IPS-20b (cell line): ENCODE results near the gene IGFALS.
"Not testable (repeated sequence)": the region's sequence is repeated elsewhere in the genome, so short reads cannot be mapped to it uniquely, and the experiment has no call there.

Experiments
- H3K27ac ChIP-seq: one replicate; pipeline ENCODE4 v1.5.1; 2013; ENCODE audit warnings: low read length
- H3K27me3 ChIP-seq: 2 replicates; pipeline ENCODE4 v1.6.1; 2013; ENCODE audit warnings: mild to moderate bottlenecking, low read length, inconsistent platforms; ENCODE audit not compliant: insufficient read depth
- H3K36me3 ChIP-seq: 2 replicates; pipeline ENCODE4 v1.6.1; 2013; ENCODE audit warnings: low read depth, mild to moderate bottlenecking, inconsistent platforms, low read length, moderate library complexity; ENCODE audit not compliant: insufficient read depth
- H3K4me1 ChIP-seq: 2 replicates; pipeline ENCODE4 v1.6.1; 2013; ENCODE audit warnings: mild to moderate bottlenecking, control low read depth, inconsistent platforms, low read length, moderate library complexity; ENCODE audit not compliant: insufficient read depth
- H3K4me3 ChIP-seq: 2 replicates; pipeline ENCODE4 v1.5.1; 2013; ENCODE audit warnings: mild to moderate bottlenecking, low read length, inconsistent platforms
- H3K9ac ChIP-seq: 2 replicates; pipeline ENCODE4 v1.6.1; 2013; ENCODE audit warnings: low read depth, mild to moderate bottlenecking, inconsistent platforms, low read length, moderate library complexity
- H3K9me3 ChIP-seq: 2 replicates; pipeline ENCODE4 v1.6.1; 2013; ENCODE audit warnings: mild to moderate bottlenecking, low read depth, low read length, inconsistent platforms; ENCODE audit not compliant: insufficient read depth

IGFALS gene

DNA sequence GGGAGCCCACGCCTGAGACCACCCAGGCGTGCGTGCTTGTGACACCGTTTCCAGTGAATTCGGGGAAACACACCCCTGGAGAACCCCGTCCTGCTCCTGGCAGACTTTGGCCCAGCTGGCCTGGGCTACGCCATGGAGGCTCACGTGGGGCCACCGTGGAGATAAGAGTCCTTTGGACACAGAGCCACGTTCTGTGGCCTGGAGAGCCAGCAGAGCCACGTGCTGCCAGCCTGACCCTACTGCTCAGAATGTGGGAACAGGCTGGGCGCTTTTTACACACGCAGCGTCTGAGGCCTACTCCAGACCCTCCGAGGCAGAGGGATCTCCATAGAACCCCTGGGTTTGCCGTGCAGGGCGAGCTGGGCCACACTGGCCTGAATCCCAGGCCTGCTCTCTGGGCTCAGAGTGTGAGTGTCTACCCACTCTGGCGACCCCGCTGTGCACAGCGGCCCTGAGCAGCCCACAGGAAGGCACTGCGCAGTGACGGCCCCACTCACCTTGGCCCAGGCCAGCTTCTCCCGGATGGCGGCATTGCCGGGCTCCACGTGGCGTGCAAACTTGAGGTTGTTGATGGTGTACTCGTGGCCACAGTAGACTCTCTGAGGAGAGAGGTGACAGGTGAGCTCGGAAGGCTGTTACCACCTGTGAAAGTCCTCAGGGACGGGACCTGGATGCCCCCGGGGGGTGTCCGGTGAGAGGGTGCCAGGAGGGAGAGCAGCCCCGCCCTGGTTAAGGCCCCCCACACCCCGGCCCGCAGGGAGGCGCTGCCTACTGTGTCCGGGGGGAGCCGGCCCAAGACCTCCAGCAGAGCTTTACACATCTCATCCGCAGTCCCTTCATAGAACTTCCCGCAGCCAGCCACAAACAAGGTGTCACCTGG, 23.1 kb upstream of the IGFALS start:
- Histone ChIP-seq H3K4me3 (no peak overlapping the region), H3K27ac (no peak overlapping the region), H3K9ac (no peak overlapping the region), H3K4me1 (no peaks in the 10 kb centered on the region), H3K36me3 (peaks cover 6% of the 10 kb centered on the region; the same call in 1 of the 2 replicates), H3K27me3 (no peaks in the 10 kb centered on the region), H3K9me3 (no peaks in the 10 kb centered on the region)

DNA sequence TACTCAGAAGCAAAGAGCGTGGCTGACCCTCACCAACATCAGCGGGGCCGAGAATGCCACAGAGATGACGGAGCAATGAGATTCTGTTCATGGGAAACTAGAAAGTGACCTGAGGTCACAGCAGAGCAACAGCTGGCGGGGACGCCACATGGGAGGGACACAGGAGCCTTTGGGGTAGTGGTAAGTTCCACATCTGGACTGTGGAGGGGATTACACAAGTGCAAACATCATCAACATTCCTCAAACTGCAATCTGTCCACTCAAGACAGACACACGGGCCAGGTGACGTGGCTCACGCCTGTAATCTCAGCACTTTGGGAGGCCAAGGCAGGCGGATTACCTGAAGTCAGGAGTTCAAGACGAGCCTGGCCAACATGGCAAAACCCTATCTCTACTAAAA, 22.0 kb upstream of the IGFALS start:
- Histone ChIP-seq H3K9me3 (no peaks in the 10 kb centered on the region), H3K4me3 (no peak overlapping the region), H3K9ac (no peak overlapping the region), H3K36me3 (peaks cover 6% of the 10 kb centered on the region; the same call in 1 of the 2 replicates), H3K4me1 (no peaks in the 10 kb centered on the region), H3K27me3 (no peaks in the 10 kb centered on the region), H3K27ac (no peak overlapping the region)

DNA sequence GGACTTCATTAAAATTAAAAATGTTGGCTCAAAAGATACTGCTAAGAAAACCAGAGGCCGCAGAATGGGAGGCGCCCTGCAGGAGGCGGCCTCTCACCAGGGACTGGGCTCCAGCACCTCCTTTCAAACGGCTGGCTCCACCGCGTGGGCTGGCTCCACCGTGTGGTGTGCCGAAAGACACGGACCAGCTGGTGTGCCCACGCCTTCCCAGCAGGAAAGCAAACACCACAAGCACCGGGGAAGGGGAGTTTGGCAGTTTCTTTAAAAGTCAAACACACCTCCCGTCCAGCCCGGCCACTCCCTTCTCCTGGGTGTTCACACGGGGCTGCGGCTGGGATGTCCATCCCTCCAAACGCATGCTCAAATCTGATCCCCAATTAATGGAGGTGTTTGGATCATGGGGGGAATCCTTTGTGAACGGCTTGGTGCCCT, 19.2 kb upstream of the IGFALS start:
- Histone ChIP-seq H3K9me3 (no peaks in the 10 kb centered on the region), H3K4me1 (no peaks in the 10 kb centered on the region), H3K27me3 (no peaks in the 10 kb centered on the region), H3K9ac (no peak overlapping the region), H3K4me3 (no peak overlapping the region), H3K36me3 (peaks cover 15% of the 10 kb centered on the region; the same call in 1 of the 2 replicates), H3K27ac (no peak overlapping the region)

DNA sequence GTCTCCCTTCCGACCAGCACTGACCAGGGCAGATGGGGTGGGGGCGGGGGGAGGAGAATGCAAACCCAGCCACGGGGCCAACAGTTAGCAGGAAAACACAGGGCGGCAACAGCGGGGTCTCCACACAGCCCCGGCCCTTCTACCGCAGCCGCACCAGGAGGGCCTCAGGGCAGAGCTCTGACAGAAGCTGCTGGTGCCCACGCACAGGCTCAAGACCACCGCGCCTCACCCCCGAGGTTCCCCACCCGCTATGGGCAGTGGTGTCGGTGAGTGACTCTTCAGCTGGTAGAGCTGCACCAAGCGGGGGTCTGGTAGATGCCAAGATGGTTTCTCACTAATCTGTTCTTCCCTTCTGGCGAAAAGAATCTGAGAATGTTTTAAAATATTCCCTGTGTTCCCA, 17.0 kb upstream of the IGFALS start:
- no peaks in the 10 kb centered on the region for H3K27me3 ChIP-seq
- no peaks in the 10 kb centered on the region for H3K4me1 ChIP-seq
- H3K9me3 ChIP-seq: no peaks in the 10 kb centered on the region
- H3K9ac ChIP-seq: no peak overlapping the region
- H3K4me3 ChIP-seq: no peak overlapping the region
- no peak overlapping the region for H3K27ac ChIP-seq
- H3K36me3 ChIP-seq: 0 out of 2 replicates have a peak, but pooled peaks cover 9% of the 10 kb centered on the region

DNA sequence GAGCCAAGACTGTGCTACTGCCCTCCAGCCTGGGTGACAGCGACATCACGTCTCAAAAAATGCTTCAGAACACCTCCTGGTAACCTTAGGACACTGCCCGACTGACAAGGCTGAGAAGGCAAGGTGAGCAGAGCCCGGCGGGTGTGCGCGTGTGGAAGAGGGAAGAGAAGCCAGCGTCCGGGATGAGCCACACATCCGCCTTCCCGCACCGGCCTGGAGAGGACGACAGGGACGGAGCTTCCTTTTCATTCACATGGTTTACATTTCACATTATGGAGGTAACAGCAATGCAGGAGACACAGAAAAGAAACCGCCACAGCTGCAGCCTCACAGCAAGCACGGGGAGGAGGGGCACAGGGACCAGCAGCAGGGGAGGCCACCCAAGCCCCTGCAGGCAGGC, 16.6 kb upstream of the IGFALS start:
- Histone ChIP-seq H3K4me3 (no peak overlapping the region), H3K27ac (no peak overlapping the region), H3K4me1 (no peaks in the 10 kb centered on the region), H3K36me3 (0 out of 2 replicates have a peak, but pooled peaks cover 9% of the 10 kb centered on the region), H3K9me3 (no peaks in the 10 kb centered on the region), H3K27me3 (no peaks in the 10 kb centered on the region), H3K9ac (no peak overlapping the region)

DNA sequence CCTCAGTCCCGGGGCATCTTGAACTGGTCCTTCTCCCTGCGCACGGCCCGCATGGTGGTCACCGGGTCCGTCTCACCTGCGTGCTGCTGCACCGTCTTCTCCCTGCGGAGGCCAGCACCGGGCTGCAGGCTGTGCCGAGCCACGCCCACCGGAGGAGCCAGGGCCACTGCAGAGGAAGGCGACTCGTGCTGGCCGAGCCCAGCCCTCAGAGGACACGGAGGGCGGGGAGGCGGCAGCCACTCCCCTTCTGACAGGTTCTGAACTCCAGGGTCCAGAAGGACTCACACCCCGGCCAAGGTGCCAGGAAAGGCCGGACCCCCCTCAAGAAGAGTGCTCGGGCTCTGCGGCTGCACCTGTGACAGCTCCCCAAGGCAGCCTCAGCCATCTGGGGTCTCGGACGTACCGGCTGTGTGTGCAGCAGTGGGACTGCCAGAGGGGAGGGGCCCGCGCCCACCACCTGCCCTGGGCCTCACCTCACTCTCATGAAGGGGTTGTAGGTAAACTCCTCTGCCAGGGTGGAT, 15.8 kb upstream of the IGFALS start:
- no peak overlapping the region for H3K9ac ChIP-seq
- H3K27ac ChIP-seq: no peak overlapping the region
- H3K27me3 ChIP-seq: no peaks in the 10 kb centered on the region
- no peaks in the 10 kb centered on the region for H3K9me3 ChIP-seq
- no peak overlapping the region for H3K4me3 ChIP-seq
- no peaks in the 10 kb centered on the region for H3K4me1 ChIP-seq
- H3K36me3 ChIP-seq: 0 out of 2 replicates have a peak, but pooled peaks cover 9% of the 10 kb centered on the region

DNA sequence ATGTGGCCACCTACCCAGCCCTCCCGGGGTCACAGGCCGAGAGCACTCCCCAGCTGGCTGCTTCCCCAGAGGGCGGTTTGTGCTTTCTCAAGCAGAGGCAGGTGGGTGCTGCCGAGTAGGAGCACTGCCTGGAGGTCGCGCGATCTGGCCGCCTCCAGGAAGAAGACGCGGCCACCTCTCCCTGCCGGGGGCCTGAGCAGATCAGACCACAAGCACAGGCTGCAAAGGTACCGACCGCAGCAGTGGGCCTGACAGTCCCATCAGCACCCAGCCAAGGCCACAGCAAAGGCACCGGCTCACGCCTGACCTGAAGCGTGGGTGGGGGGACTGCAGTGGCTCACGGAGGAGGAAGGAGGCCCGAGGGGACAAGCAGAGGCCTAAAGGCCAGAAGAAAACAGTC, 15.2 kb upstream of the IGFALS start:
- no peaks in the 10 kb centered on the region for H3K27me3 ChIP-seq

DNA sequence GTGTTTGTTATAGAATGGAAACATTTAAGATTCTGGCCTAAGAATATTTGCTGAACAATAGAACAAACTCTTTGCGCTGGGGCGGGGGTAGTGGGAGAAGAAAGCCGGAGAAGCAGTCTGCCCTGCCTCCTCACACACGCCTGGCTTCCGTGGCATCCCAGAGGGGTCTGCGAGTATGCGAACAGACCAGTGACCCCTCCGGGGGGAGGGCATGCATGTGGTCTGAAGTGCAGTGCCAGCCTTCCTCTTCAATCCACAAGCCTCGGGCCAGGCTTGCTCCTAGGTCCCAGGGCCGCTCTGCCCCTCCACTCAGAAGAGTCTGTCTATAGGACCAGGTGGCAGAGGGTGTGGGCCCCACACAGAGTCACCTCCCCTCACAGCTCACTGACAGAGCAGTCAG, 14.1 kb upstream of the IGFALS start:
- Histone ChIP-seq H3K4me1 (no peaks in the 10 kb centered on the region), H3K27me3 (no peaks in the 10 kb centered on the region), H3K9ac (no peak overlapping the region), H3K4me3 (no peak overlapping the region), H3K9me3 (no peaks in the 10 kb centered on the region), H3K36me3 (0 out of 2 replicates have a peak, but pooled peaks cover 9% of the 10 kb centered on the region), H3K27ac (no peak overlapping the region)

More for the DNA sequence above, 15.2 kb upstream of the IGFALS start:
- Histone ChIP-seq H3K4me1 (no peaks in the 10 kb centered on the region), H3K9ac (no peak overlapping the region), H3K27ac (no peak overlapping the region), H3K4me3 (no peak overlapping the region), H3K36me3 (0 out of 2 replicates have a peak, but pooled peaks cover 9% of the 10 kb centered on the region), H3K9me3 (no peaks in the 10 kb centered on the region)

DNA sequence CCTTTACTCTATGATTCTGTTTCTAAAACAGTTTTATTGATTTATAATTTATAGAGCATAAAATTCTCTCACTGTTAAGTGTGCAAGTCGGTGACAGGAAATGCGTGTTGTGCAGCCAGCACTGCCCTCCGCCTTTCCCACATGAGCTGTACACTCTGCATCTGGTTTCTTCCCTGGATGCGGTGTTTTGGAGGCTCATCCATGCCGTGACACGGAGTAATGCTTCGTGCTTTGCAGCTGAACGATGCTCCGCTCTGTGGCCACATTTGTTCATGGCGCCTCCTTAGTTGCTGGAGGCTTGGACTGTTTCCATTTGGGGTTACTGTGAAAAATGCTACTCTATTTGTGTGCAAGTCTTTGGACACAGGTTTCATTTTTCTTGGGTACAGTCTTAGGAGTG, 7.2 kb upstream of the IGFALS start:
- no peak overlapping the region for H3K4me3 ChIP-seq
- no peaks in the 10 kb centered on the region for H3K36me3 ChIP-seq
- H3K27me3 ChIP-seq: no peaks in the 10 kb centered on the region
- no peak overlapping the region for H3K27ac ChIP-seq
- H3K9me3 ChIP-seq: peaks cover 39% of the 10 kb centered on the region
- no peak overlapping the region for H3K9ac ChIP-seq
- H3K4me1 ChIP-seq: no peaks in the 10 kb centered on the region

DNA sequence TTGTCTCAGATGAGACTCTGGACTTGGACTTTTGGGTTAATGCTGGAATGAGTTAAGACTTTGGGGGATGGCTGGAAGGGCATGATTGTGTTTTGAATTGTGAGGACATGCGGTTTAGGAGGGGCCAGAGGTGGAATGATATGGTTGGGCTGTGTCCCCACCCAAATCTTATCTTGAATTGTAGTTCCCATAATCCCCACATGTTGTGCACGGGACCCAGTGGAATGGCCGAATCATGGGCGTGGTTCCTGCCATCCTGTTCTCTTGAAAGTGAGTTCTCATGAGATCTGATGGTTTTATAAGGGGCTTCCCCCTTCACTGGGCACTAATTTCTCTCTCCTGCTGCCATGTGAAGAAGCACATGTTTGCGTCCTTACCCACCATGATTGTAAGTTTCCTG, 5.8 kb upstream of the IGFALS start:
- not testable (repeated sequence) for H3K9ac ChIP-seq, H3K4me1 ChIP-seq, H3K27me3 ChIP-seq, H3K36me3 ChIP-seq, H3K4me3 ChIP-seq, H3K27ac ChIP-seq
- H3K9me3 ChIP-seq: peaks cover 39% of the 10 kb centered on the region

DNA sequence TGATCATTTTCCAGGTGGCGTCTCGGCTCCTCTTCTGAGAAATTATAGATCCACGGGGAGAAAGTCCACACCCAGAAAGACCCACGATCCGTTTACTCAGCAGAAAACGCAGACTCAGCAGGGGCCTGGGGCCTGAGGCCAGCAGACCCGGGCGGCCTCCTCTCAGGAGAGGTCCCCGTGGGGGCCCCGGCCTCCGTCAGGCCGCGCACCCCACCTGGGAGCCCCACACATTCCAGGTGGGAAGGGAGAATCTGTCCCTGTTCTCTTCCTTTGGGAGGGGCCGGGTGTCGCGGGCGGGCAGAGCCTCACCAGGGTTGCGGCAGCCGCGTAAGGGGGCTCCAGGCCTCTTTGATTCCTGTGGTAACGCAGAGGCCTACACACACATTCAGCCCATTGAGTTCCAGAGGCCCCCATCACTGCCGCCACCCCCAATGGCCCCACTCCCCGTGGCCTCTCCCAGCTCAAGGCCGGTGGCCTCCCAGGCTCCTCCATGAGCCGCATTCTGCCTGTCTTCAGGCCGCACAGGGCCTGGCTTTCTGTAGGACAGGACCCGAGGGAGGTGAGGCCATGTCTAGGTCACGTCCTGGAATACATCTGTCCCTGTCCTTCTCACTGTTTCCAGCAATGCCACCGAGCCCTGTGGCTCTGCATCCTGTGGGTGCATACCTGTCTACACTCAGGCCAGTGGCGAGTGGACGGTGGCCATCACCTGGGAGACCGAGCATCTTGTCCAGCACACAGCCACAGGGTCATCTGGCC, 1.6 kb upstream of the IGFALS start:
- no peaks in the 10 kb centered on the region for H3K27me3 ChIP-seq
- H3K4me1 ChIP-seq: no peaks in the 10 kb centered on the region
- H3K36me3 ChIP-seq: no peaks in the 10 kb centered on the region
- no peak overlapping the region for H3K27ac ChIP-seq
- peaks cover 26% of the 10 kb centered on the region for H3K9me3 ChIP-seq
- no peak overlapping the region for H3K9ac ChIP-seq
- no peak overlapping the region for H3K4me3 ChIP-seq
